Left ventricle myocardium superior (tissue), 1 donor: ENCODE data around the gene PPM1A. TPM values are rescaled to one million over a fixed set of nuclear protein-coding genes. Genes with fewer than 3 reads are reported as not detected.

Experiments used
- ATAC-seq: fragments of 200-7000 bp; cut with Tn5 transposase; one replicate; pipeline ENCODE4 v1.9.1; 2020; ENCODE audit warnings: mild to moderate bottlenecking, moderate library complexity
- DNase-seq: peaks from one replicate; pipeline ENCODE4 v3.0.0-alpha.2; 2020
- intact Hi-C: fragments of 100-400 bp; cut with micrococcal nuclease; formaldehyde crosslinking; loops from one replicate; pipeline ENCODE4 v1.11.0; 2022
- total RNA-seq: library from RNA; stranded (reverse); fragmentation: NEBNext Ultra II Directional; extraction: Animal tissue kit (Norgen Biotek cat#: 25700); gene quantifications from one replicate; pipeline ENCODE4 v1.2.1, GENCODE V29; 2021
- donor health status: DM: no; HTN: yes; CAD: no; lungs with severe emphysema.

PPM1A gene
- total RNA-seq, 1 donor from 2014 or later: 117 TPM

DNA sequence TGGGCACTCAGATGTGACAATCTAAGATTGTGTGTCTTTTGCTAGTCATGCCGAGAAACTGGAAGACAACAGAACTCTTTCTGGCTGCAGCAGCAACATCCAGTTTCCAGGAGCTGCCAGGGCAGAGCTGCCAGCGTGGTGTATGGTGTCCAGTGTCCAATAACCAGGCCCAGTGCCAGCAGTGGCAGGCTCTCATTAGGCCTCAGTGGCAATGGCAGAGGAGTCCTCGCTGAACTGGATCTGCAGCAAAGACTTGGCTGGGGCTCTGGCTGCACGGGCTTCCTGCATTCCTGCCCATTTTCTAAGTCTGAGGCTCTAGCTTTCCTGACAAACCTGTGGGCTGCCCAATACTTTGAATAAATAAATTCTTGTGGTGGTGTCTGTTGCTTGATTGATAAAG is 26.2 kb upstream of the PPM1A start:
- peak; percentile 88 for DNase-seq
- intact Hi-C loops: no loop called here
- peak; percentile 99 for ATAC-seq

DNA sequence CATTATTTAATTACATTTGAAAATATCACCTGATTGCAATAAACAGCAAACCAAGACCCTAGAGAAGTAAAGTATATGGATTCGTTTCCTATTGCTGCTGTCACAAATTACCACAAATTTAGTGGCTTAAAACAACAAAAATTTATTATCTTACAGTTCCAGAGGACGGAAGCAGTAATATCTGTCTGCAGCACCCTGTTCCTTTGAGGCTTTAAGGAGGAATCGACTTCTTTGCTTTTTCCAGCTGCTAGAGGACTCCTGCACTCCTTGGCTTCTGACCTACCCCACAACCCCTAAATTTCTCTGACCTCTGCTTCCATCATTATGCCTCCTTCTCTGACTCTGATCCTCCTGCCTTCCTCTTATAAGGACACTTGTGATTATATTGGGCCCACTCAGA is 23.8 kb upstream of the PPM1A start:
- ATAC-seq (no peak), DNase-seq (no peak)
- intact Hi-C loops: no loop called here

DNA sequence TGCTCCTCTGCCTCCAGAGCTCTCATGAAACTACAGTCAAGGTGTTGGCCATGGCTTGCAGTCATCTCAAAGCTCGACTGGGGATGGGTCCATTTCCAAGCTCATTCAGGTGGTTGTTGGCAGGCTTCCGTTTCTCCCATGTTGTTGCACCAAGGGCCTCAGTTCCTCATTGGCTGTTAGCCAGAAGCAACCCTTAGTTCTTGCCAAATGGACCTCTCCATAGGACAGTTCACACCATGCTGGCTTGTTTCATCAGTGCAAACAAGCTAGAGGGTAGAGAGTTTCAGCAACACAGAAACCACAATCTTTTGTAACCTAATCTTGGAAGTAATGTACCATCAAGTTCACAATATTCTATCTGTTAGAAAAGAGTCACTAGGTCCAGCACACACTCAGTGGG is 22.7 kb upstream of the PPM1A start:
- intact Hi-C loops: no loop called here
- ATAC-seq (no peak), DNase-seq (no peak)

DNA sequence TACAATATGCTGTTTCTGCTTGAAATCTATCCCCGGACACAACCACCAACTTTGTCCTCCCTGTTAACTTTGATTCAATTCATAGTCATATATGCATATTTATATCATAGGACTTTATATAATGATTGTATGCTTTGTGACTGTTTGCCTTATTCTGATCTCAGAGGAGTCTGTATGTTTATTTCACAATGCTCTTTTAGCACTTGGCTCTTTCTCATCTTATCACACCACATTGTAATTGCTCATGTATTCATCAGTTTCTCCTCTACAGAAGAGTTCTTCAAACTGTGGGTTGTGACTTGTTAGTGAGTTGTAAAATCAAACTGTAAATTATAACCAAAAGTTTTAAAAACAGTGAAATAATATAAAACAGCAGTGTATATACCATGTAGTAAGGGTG is 21.7 kb upstream of the PPM1A start:
- DNase-seq (no peak), ATAC-seq (no peak)
- intact Hi-C loops: no loop called here

DNA sequence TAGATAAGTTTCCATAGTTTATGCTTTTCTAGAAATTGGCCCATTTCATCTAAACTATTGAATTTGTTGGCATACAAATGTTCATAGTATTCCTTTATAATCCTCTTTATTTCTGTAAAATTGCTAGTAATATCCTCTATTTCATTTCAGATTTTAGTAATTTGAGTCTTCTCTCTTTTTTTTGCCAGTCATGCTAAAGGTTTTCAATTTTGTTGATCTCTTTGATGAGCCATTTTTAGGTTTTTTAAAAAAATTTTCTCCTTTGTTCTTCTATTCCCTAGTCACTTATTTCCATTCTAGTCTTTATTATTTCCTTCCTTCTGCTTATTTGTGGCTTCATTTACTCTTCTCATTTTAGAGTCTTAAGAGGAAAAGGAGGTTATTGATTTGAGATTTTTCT is 19.4 kb upstream of the PPM1A start:
- DNase-seq (no peak), ATAC-seq (no peak)
- intact Hi-C loops: no loop called here

DNA sequence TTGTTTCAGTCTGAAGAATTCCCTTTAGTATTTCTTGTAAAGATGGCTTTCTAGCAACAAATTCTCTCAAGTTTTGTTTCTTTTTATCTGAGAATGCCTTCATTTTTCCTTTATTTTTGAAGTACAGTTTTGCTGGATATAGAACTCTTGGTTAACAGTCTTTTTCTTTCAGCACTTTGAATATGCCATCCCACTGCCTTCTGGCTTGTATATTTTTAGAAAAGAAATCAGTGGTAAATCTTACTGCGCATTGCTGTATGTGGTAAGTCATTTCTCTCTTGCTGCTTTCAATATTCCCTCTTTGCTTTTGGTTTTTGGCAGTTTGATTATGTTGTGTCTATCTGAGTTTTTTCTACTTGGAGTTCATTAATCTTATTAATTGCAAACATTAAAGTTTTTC is 16.8 kb upstream of the PPM1A start:
- no peak for DNase-seq
- ATAC-seq: no peak
- intact Hi-C loops: no loop called here

DNA sequence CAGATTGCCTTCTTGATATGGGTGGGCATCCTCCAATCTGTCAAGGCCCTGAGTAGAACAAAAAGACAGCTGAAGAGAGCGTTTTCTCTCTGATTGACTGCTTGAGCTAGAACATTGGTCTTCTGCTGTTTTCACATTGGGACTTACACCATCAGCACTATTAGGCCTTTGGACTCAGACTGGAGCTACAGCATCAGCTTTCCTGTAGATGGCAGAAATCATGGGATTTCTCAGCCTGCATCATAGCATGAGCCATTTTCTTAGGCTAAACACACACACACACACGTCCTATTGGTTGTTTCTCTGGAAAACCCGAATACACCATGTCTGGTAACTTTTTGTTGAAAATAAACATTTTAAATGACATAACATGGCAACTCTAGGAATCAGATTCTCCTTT is 15.8 kb upstream of the PPM1A start:
- intact Hi-C loops: no loop called here
- DNase-seq: no peak
- no peak for ATAC-seq

DNA sequence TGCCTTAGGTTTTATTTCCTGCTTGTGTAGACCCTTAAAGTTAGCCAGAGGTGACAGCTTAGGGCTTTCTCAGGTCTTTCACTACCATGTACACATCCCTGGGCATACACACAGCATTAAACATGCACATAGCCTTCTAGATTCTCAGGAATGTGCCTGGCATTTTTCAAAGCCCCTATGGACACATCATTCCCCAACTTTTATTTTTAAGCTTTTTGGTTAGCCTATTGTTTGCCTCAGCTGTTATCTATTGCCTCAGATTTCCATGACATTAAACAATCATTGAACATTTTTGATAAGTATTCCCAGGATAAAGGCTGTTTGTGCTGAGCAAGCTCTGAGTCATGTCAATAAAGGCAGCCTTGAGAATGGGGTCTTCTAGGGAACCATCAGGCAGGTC is 15.1 kb upstream of the PPM1A start:
- ATAC-seq (no peak), DNase-seq (no peak)
- intact Hi-C loops: no loop called here

DNA sequence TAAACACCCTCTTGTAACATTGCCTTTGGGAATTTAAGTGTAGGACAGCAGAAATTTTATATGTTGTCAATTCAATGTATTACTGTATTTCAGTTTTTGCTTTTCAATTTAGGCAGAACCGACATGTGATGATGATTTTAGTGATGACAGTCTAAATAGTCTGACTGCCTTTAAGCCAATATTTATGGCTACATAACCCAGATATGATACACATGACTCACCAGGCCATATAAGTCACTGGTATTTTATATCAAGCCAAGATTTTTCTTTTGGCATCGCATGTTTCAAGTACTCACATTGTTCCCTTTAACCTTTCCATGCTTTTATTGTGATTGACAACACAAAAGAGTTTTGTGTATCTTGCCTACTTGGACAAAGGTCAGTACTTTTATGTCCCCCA is 13.6 kb upstream of the PPM1A start:
- ATAC-seq: peak; percentile 84
- intact Hi-C loops: no loop called here
- DNase-seq: no peak

DNA sequence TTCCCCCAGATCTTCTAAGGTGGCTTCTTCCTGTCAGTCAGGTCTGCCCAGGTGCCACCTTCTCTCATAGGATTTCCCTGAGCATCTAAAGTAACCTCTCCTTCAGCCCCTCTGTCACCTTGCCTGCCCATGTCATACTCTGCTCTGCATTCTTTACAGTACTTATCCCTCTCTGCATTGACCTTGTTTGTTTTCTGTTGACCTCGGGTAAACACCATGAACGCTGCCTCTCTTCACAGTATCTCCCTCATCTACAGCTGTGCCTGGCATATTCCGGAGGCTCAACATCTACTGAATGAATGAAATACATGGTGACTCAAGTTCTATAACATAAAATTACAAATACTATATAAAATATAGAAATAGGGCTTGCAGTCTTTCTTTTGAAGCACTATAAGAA is 10.1 kb upstream of the PPM1A start:
- DNase-seq (no peak), ATAC-seq (no peak)
- intact Hi-C loops: no loop called here

DNA sequence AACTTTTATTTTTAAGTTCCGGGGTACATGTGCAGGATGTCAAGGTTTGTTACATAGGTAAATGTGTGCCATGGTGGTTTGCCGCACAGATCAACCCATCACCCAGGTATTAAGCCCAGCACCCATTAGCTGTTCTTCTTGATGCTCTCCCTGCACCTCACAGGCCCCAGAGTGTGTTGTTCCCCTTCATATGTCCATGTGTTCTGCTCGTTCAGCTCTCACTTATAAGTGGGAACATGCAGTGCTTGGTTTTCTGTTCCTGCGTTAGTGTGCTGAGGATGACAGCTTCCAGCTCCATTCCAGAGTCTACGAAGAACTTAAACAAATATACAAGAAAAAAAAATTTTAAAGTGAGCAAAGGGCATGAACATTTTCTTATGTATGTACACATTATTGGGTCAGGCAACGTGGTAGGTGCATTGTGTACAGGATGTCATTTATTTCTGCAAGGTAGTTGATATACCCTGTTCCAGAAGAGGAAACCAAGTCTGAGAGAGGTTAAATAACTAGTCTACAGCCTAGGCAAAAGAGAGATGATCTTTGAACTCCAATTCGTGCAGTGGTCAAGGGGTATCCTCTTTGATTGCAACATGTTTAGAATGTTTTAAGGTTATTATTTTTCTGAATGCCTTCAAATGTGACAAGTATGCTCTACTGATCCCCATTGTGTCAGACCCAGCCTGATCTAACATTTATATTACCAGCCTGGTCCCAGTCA is 8.7 kb upstream of the PPM1A start:
- DNase-seq (no peak), ATAC-seq (peak; percentile 80)
- intact Hi-C loops: no loop called here

DNA sequence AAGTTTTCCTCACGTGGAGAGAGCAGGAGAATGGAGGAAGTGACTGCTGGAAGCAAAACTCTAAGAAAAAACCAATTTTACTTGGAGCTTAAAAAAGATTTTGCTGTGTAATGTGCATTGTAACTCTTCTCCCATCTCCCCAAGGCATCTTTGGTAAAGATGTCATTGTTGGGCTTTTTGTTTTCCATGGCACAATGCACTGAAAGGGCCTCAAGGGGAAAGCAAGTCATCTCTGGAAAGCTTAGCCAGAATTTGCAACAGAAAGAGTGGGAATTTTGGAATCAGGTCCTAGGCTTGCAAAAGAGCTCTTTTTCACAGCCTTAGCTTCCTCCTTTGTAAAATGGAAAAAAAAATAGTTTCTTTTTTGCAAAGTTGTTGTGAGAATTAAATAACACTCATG is 7.9 kb upstream of the PPM1A start:
- DNase-seq (no peak), ATAC-seq (no peak)
- intact Hi-C loops: no loop called here

DNA sequence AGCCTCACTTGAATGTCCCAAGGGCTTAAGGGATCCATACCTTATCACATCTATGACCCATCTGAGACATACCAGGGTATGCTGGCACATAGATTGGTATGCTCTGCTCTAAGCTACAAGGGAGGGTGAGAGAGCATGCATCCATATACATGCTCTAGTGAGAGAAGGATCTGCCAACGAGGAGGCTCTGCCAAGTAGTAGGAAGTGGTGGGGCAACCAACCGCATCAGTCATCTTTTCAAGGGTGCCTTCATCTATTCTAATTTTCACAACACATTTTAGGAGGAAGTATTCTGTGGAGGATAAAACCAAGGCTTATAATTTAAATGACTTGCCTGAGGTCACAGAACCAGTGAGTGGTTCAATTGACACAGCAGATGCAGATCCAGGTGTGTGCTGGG is 6.6 kb upstream of the PPM1A start:
- DNase-seq (no peak), ATAC-seq (no peak)
- intact Hi-C loops: no loop called here

DNA sequence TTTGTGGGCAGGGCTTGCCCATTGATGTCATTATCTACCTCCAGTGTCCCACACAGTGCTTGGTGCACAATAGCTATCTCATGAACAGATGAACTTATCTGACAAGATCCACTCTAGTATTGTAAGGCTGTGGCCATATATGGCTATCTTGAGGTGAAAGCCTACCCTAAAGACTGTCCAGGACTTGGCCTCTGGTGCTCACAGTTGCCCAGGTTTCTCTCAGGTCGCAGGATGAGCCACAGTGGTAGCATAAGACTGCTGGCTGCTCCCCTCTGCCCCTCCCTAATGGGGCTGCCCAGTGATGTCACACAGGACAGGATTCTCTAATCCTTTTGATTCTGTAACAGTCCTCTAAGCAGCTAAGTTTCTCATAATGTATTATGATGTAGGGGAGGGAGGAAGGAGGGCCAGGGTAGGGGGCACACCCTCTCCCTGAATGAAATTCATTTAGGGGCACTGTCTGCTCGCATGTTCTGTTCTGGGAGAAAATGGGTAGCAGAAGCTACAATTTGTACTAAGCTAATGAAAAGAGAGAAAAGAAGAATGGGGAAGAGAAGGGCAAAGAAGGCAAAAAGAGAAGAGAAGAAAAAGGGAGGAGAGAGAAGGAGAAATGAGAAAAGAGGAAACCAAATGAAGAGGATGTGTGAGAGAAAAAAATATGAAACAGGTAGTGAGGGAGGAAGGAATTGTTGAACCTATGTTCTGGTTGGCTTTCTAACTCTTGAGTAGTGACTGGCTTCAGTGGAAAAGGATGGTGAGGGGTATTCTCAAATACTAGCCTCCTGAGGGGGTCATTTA is 3.4 kb upstream of the PPM1A start:
- DNase-seq (no peak), ATAC-seq (no peak)
- intact Hi-C loops: no loop called here

DNA sequence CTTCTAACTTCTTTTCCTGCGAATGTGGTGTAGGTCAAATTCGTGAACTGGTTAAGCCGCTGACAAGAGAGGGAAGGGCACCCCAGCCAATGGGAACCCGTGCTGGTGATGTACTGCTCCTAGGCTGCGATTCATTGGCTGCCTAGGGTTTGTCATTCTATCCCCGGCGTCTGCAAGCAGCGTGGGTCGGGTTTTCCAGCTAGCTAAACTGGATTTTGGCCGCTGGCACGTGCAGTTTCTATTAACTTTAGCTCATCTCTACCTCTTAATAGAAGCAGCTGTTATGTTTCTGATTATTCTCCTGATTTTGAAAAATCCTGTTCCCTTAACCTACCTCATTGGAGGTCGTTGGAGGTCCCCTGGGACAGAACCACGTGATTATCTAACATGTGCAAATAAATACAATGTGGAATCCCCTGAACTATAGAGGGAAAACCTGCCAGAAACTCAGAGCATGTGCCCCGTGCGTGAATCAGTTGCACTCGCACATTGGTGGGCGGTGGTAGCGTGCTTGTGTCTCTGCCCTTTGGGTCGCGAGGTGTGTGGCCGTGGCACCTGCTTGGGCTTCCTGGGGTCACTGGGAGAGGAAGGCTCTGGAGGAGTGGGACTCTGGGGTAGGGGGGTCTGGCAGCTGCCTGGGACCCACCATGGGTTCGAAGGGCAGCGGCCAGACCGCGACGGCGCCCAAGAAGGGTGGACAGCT is 876 bp upstream of the PPM1A start:
- intact Hi-C loops: no loop called here
- DNase-seq: peak; percentile 90
- ATAC-seq: peak; percentile 90

DNA sequence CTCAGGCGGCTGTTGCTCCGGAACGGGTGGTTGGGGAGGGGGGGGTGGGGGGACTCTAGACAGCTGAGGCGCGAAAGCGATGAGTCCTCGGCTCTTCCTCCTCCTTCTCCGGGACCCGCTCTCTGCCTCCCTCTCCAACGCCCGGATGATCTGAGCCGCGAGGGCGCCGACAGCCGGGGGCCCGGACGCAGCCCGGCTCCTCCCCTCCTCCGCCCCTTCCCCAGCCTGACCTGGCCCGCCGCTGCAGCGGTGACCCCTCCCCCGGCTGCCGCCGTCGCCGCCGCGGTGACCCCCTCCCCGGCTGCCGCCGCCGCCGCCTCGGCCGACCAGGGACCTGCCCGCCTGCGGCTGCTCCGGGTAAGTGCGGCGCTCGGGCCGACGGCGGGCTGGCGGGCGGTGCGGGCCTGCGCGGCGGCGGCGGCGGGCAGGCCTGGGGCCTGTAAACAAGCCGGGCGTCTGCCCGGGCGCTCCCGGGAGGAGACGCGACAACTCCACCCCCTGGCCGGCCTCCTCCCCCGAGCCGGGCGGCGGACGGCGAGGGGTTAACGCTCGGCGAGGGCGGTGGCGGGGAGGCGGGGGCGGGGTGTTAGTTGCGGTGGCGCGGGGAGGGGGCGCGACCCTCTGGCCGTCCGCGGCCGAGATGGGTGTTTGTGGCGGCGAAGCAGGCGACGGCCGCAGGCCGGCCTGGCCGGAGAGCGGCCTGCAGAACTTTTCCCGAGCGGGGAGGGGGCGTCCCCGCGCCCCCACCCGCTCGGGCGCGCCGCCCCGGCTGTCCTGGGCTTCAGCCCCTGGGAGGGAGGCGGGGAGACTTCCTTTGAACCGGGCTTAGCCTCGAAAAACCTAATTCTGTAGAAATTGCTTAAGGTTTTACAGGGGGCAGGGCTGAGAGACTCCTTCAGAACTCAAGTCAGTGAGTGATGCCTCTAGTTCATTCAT is 568 bp downstream of the PPM1A start:
- intact Hi-C loops: no loop called here
- DNase-seq (peak; percentile 86), ATAC-seq (peak; percentile 53)

DNA sequence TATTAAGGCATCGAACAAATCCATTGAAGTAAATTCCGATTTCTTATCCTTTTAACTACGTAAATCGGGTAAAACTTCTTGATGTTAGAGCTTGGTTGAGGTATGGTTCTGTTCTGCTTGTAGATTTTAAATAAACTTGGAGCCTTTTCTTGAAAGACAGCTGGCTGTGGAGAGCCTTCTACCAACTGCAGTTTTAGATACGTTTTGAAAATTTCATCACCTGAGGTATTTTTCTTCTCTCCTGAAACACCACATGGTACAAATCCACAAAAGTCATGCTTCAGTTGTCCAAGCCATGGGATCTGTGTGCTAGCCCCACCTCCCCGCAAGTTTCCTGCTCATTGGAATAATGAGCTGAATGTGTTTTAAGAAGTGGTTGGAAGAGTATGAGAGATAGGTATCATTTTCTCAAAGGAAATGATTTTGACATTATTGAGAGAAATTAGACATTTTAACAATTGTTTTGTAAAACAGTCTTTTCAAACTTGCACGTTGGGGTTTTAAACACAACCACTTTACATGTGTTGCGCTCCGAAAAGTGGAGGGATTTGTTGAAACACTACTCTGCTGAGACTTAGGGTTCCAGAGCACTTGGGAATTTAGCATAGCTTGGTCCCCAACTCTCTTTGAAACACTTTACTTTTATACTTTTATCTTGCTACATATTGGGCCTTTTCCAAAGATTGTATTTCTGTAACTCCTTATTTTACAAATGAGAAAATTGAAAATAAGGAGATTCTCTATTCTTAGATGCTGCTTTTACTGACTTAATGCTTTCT is 1.4 kb downstream of the PPM1A start:
- no peak for ATAC-seq
- no peak for DNase-seq
- intact Hi-C loops: no loop called here

DNA sequence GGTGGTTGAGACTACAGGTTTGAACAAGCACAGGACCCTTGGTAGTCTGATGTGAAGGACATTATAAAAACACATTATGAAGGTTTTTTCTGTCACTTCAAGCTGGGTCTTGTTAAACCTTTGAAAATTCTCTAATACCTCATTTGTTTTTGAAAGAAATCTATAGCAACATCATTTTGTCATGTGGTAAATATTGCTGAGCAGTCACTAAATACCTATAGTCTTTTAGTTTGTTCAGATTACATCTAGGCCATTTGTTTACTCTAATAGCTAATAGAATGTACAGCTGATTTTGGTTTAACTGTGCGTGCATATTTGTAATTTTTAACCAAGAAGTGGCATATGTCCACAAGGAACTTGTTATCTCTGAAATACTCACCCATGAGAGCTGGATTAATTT is 2.9 kb downstream of the PPM1A start:
- intact Hi-C loops: no loop called here
- DNase-seq (no peak), ATAC-seq (no peak)

DNA sequence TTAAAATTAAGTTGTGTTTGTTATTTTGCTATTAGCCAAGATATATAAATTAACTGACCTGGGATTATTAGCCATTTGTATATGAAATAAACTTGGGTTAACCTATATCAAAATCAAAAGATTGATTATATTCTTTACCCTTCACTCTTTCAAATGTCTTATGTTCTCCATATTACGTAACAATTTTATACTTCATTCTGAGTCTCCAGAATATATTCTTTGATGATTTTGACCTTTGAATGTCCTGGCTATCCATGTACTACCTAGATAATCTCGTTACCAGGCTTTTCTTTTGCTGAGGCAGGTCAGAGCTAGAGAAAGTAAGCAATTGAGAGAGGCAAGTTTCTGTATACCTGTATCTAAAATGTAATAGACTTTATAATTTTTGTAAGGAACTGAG is 3.6 kb downstream of the PPM1A start:
- ATAC-seq (no peak), DNase-seq (no peak)
- intact Hi-C loops: no loop called here
